ENCODE results near the gene EI24. TPM values are rescaled to one million over a fixed set of nuclear protein-coding genes. Genes with fewer than 3 reads are reported as not detected.
"Not testable (repeated sequence)": the region's sequence is repeated elsewhere in the genome, so short reads cannot be mapped to it uniquely, and the experiment has no call there.

Gene EI24
- total RNA-seq, 1 experiment from 2014 or later: 170 TPM

DNA sequence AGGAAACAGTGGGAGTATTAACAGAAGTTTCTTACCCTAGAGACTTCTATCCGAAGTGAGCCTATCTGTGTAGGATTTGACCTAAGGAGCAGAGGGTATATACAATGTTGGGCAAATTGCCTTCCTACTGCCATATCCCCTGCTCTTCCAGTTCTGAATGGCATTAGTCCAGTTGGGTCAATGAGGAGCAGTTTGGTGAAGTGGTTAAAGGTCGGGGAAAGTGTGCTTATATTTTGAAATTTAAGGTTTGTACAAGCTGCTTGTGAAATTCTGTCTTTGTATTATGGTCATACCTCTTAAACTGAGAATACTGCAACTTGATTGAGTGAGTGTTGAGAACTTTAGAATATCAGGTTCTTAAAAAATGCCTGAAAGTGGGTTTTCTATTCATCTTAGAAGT, 1.7 kb downstream of the EI24 start:
- H3K4me1 Mint-ChIP-seq (ENCODE audit: low read depth, unreplicated experiment): peaks cover 10% of the 10 kb centered on the region
- no TSS peak for BruUV-seq (replicated peaks)
- Histone ChIP-seq H3K9me3 (no peaks in the 10 kb centered on the region), H3K27me3 (replicated peaks; ENCODE audit: control insufficient read depth, insufficient read depth, low read length) (no peaks in the 10 kb centered on the region), H3K4me1 (peaks cover 20% of the 10 kb centered on the region), H3K4me3 (ENCODE audit: low read depth, low read length) (no peak overlapping the region), H3K36me3 (ENCODE audit: control insufficient read depth, insufficient read depth, low read length) (0 out of 2 replicates have a peak, but pooled peaks cover 8% of the 10 kb centered on the region)
- intact Hi-C loops (cut with micrococcal nuclease; ENCODE audit: unreplicated experiment): loop anchor here (5.0 kb wide), 1 partner anchor 301 kb away; no protein-coding TSS in a partner anchor
- ChIA-PET CTCF (no interaction called here), POLR2A (interaction anchor here (0.6 to 2.3 kb wide), 3 partner anchors 8 to 137 kb away, joined by 3 to 20 read pairs (median 4); partner anchors contain the start of gene STT3A)
- no peak overlapping the region for H3K27ac Mint-ChIP-seq (ENCODE audit: unreplicated experiment)
- no peaks in the 10 kb centered on the region for H3K9me3 Mint-ChIP-seq (ENCODE audit: unreplicated experiment)
- peaks cover 40% of the 10 kb centered on the region for H3K36me3 Mint-ChIP-seq (ENCODE audit: insufficient read depth, unreplicated experiment)
- H3K27me3 Mint-ChIP-seq (ENCODE audit: insufficient read depth, unreplicated experiment): no peaks in the 10 kb centered on the region
- no peak for DNase-seq
- peak overlapping the region; percentile 80 for H3K4me3 Mint-ChIP-seq (ENCODE audit: unreplicated experiment)
- no peak for TF ChIP-seq CTCF (IDR thresholded peaks at IDR 0.05; ENCODE audit: insufficient read depth in 1 of 2, low read depth in 1 of 2, low read length in 1 of 2, severe bottlenecking in 1 of 2, unreplicated experiment in 1 of 2)

- H3K9me3 Mint-ChIP-seq (ENCODE audit: unreplicated experiment): no peaks in the 10 kb centered on the region
- H3K27me3 Mint-ChIP-seq (ENCODE audit: insufficient read depth, unreplicated experiment): no peaks in the 10 kb centered on the region
- no TSS peak for BruUV-seq (replicated peaks)
- 0 out of 2 replicates have a peak, but pooled peaks cover 8% of the 10 kb centered on the region for H3K36me3 ChIP-seq (ENCODE audit: control insufficient read depth, insufficient read depth, low read length)
- intact Hi-C loops (cut with micrococcal nuclease; ENCODE audit: unreplicated experiment): loop anchor here (5.0 kb wide), 1 partner anchor 299 kb away; no protein-coding TSS in a partner anchor
- H3K36me3 Mint-ChIP-seq (ENCODE audit: insufficient read depth, unreplicated experiment): peaks cover 57% of the 10 kb centered on the region
- no peak for TF ChIP-seq CTCF (IDR thresholded peaks at IDR 0.05; ENCODE audit: insufficient read depth in 1 of 2, low read depth in 1 of 2, low read length in 1 of 2, severe bottlenecking in 1 of 2, unreplicated experiment in 1 of 2)
- H3K9me3 ChIP-seq: no peaks in the 10 kb centered on the region
- no peak overlapping the region for H3K4me3 ChIP-seq (ENCODE audit: low read depth, low read length)
- DNase-seq: no peak
- H3K4me1 Mint-ChIP-seq (ENCODE audit: low read depth, unreplicated experiment): peaks cover 10% of the 10 kb centered on the region
- no peak overlapping the region for H3K27ac Mint-ChIP-seq (ENCODE audit: unreplicated experiment)
- H3K4me3 Mint-ChIP-seq (ENCODE audit: unreplicated experiment): no peak overlapping the region
- no peaks in the 10 kb centered on the region for H3K27me3 ChIP-seq (replicated peaks; ENCODE audit: control insufficient read depth, insufficient read depth, low read length)
- CTCF ChIA-PET: interaction anchor here (0.6 kb wide), 1 partner anchor 768 kb away, joined by 3 read pairs; no protein-coding TSS in a partner anchor
- H3K4me1 ChIP-seq: peaks cover 20% of the 10 kb centered on the region
- POLR2A ChIA-PET: no interaction called here
Observed at GRCh38 chr11:125572916-125573315, 3.6 kb downstream of the EI24 start.

- H3K27me3 Mint-ChIP-seq (ENCODE audit: insufficient read depth, unreplicated experiment); H3K9me3 ChIP-seq; CTCF ChIA-PET; H3K27ac Mint-ChIP-seq (ENCODE audit: unreplicated experiment); DNase-seq; H3K27me3 ChIP-seq (replicated peaks; ENCODE audit: control insufficient read depth, insufficient read depth, low read length); H3K9me3 Mint-ChIP-seq (ENCODE audit: unreplicated experiment); H3K4me3 Mint-ChIP-seq (ENCODE audit: unreplicated experiment); intact Hi-C loops (cut with micrococcal nuclease; ENCODE audit: unreplicated experiment); H3K4me1 ChIP-seq; H3K4me3 ChIP-seq (ENCODE audit: low read depth, low read length); BruUV-seq (replicated peaks); H3K4me1 Mint-ChIP-seq (ENCODE audit: low read depth, unreplicated experiment); POLR2A ChIA-PET: not testable (repeated sequence)
- peaks cover 88% of the 10 kb centered on the region for H3K36me3 Mint-ChIP-seq (ENCODE audit: insufficient read depth, unreplicated experiment)
- peaks cover 12% of the 10 kb centered on the region for H3K36me3 ChIP-seq (ENCODE audit: control insufficient read depth, insufficient read depth, low read length)
Observed at GRCh38 chr11:125577181-125577580, 7.9 kb downstream of the EI24 start.

Data from Caco-2 (cell line).